ENCODE results near the gene PDE9A. TPM values are rescaled to one million over a fixed set of nuclear protein-coding genes. Genes with fewer than 3 reads are reported as not detected.
"Not testable (repeated sequence)": the region's sequence is repeated elsewhere in the genome, so short reads cannot be mapped to it uniquely, and the experiment has no call there.

The PDE9A gene
- polyA plus RNA-seq, 1 experiment: 0.14 TPM

DNA sequence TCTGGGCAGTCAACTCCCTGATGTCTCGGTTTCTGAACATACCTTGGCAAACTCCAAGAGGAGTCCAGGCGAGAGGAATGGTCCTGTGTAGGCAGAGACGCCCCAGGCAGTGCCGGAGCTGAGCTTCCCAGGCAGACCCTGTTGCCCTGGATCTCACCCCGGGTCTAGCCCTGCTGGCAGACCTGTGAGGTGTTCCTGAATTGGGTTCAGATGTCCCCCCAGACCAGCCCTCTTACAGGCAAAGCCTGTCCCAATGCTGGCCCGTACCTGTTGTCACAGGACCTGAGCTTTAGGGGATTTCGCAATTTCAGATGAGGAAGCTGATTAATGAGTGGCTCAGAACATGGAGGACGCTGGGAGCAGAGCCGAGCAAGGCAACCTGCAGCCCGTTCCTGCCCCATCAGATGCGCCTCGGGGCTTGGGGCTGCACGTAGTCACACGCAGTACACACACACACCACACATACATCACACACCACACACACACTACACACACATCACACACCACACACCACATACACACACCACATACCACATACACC is 38.5 kb upstream of the PDE9A start:
- H3K27me3 ChIP-seq (ENCODE audit: control insufficient read depth, insufficient read depth, low read length): no peaks in the 10 kb centered on the region
- no peak overlapping the region for H3K4me3 ChIP-seq (ENCODE audit: low read depth, low read length)
- POLR2A ChIA-PET: no interaction called here
- no peak for TF ChIP-seq CTCF (IDR thresholded peaks at IDR 0.05; ENCODE audit: low read depth, low read length)
- CTCF ChIA-PET: no interaction called here
- no peak overlapping the region for H3K27ac ChIP-seq (ENCODE audit: low read depth, low read length)
- DNase-seq (ENCODE audit: low read depth, low spot score): no peak
- H3K9me3 ChIP-seq (ENCODE audit: control insufficient read depth, insufficient read depth, low read length): peaks cover 13% of the 10 kb centered on the region; the same call in 1 of the 2 replicates

DNA sequence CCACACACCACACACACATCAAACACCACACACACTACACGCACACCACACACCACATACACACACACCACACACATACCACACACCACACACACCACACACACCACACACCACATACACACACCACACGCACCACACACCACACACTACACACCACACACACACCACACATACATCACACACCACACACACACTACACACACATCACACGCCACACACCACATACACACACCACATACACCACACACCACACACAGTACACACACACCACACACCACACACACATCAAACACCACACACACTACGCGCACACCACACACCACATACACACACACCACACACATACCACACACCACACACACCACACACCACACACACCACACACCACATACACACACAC is 38.0 kb upstream of the PDE9A start:
- H3K4me3 ChIP-seq (ENCODE audit: low read depth, low read length); H3K27me3 ChIP-seq (ENCODE audit: control insufficient read depth, insufficient read depth, low read length); POLR2A ChIA-PET; CTCF ChIA-PET; DNase-seq (ENCODE audit: low read depth, low spot score); H3K27ac ChIP-seq (ENCODE audit: low read depth, low read length): not testable (repeated sequence)
- peaks cover 13% of the 10 kb centered on the region; the same call in 1 of the 2 replicates for H3K9me3 ChIP-seq (ENCODE audit: control insufficient read depth, insufficient read depth, low read length)

GRCh38 chr21:42615924-42616323 is 37.5 kb upstream of the PDE9A start:
- ChIA-PET POLR2A (no interaction called here), CTCF (no interaction called here)
- Histone ChIP-seq H3K27ac (ENCODE audit: low read depth, low read length) (no peak overlapping the region), H3K9me3 (ENCODE audit: control insufficient read depth, insufficient read depth, low read length) (peaks cover 13% of the 10 kb centered on the region; the same call in 1 of the 2 replicates), H3K27me3 (ENCODE audit: control insufficient read depth, insufficient read depth, low read length) (no peaks in the 10 kb centered on the region), H3K4me3 (ENCODE audit: low read depth, low read length) (no peak overlapping the region)
- TF ChIP-seq CTCF (IDR thresholded peaks at IDR 0.05; ENCODE audit: low read depth, low read length): no peak
- DNase-seq (ENCODE audit: low read depth, low spot score): no peak

- H3K27me3 ChIP-seq (ENCODE audit: control insufficient read depth, insufficient read depth, low read length): no peaks in the 10 kb centered on the region
- no peak for TF ChIP-seq CTCF (IDR thresholded peaks at IDR 0.05; ENCODE audit: low read depth, low read length)
- DNase-seq (ENCODE audit: low read depth, low spot score): no peak
- ChIA-PET POLR2A (no interaction called here), CTCF (interaction anchor here (0.6 kb wide), 1 partner anchor 229 kb away, joined by 6 read pairs; no protein-coding TSS in a partner anchor)
- peaks cover 13% of the 10 kb centered on the region; the same call in 1 of the 2 replicates for H3K9me3 ChIP-seq (ENCODE audit: control insufficient read depth, insufficient read depth, low read length)
- H3K4me3 ChIP-seq (ENCODE audit: low read depth, low read length): no peak overlapping the region
- H3K27ac ChIP-seq (ENCODE audit: low read depth, low read length): no peak overlapping the region
Measured at GRCh38 chr21:42616446-42616845, 37.0 kb upstream of the PDE9A start.

- Histone ChIP-seq H3K27ac (ENCODE audit: low read depth, low read length) (no peak overlapping the region), H3K4me3 (ENCODE audit: low read depth, low read length) (no peak overlapping the region), H3K9me3 (ENCODE audit: control insufficient read depth, insufficient read depth, low read length) (peaks cover 13% of the 10 kb centered on the region; the same call in 1 of the 2 replicates), H3K27me3 (ENCODE audit: control insufficient read depth, insufficient read depth, low read length) (no peaks in the 10 kb centered on the region)
- POLR2A ChIA-PET: no interaction called here
- CTCF ChIA-PET: no interaction called here
- no peak for DNase-seq (ENCODE audit: low read depth, low spot score)
- no peak for TF ChIP-seq CTCF (IDR thresholded peaks at IDR 0.05; ENCODE audit: low read depth, low read length)
Measured at GRCh38 chr21:42616941-42617340, 36.5 kb upstream of the PDE9A start.
